Measurements from ENCODE around the gene STARD9. TPM values are rescaled to one million over a fixed set of nuclear protein-coding genes. Genes with fewer than 3 reads are reported as not detected.

Gene STARD9
- total RNA-seq, 1 donor from 2014 or later: 5.4 TPM

DNA sequence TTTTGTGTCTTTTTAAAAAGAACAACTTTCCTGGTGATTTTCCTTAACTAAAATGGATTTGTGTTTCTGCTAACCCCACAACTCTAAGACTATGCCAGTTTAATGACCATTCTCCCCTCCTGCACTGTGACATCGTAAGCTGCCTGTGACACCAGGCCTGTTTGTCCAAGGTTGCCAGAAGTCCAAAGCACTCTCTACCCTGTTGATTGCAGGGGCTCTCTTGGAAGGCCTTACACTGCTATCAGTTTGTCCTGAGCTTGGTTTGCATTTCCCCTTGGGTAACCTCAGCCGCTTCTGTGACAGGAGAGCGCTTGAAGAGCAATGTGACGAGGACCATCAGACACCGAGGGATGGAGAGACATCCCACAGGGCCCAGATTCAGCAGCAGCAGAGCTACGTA lies 105.7 kb downstream of the STARD9 start:
- intact Hi-C loops (cut with DNase I): no loop called here
- ATAC-seq (ENCODE audit: poor library complexity) (peak; percentile 19), DNase-seq (no peak)

DNA sequence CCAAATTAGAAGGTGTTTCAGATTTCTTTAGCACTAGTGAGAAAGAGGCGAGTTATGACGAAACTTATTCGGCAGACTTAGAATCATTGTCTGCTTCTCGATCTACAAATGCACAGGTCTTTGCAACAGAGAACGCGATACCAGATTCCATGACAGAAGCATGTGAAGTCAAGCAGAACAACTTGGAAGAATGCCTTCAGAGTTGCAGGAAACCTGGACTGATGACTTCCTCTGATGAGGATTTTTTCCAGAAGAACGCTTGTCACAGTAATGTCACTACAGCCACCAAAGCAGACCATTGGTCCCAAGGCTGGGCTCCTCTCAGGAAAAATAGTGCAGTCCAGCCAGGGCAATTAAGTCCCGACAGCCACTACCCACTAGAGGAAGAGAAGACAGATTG lies 110.9 kb downstream of the STARD9 start:
- no peak for ATAC-seq (ENCODE audit: poor library complexity)
- intact Hi-C loops (cut with DNase I): no loop called here
- no peak for DNase-seq

DNA sequence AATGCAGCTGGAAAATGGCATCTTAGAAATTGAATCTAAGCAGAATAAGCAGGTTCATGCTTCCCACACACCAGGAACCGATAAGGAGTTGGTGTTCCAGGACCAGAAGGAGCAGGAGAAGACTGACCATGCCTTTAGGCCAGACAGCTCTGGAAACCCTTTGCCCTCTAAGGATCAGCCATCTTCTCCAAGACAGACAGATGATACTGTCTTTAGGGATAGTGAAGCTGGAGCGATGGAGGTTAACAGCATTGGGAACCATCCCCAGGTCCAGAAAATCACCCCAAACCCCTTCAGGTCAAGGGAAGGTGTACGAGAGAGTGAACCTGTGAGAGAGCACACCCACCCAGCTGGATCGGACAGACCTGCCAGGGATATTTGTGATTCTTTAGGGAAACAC lies 112.3 kb downstream of the STARD9 start:
- intact Hi-C loops (cut with DNase I): no loop called here
- DNase-seq: no peak
- ATAC-seq (ENCODE audit: poor library complexity): no peak

DNA sequence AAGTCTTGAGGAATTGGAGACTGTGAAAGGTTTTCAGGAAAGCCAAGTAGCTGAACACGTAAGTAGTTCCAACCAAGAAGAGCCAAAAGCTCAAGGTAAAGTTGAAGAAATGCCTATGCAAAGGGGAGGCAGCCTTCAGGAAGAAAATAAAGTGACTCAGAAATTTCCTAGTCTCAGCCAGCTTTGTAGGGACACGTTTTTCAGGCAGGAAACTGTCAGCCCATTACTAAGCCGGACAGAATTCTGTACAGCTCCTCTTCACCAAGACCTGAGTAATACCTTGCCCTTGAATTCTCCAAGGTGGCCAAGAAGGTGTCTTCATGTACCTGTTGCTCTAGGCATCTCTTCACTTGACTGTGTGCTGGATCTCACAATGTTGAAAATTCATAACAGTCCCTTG lies 112.9 kb downstream of the STARD9 start:
- intact Hi-C loops (cut with DNase I): no loop called here
- no peak for ATAC-seq (ENCODE audit: poor library complexity)

DNA sequence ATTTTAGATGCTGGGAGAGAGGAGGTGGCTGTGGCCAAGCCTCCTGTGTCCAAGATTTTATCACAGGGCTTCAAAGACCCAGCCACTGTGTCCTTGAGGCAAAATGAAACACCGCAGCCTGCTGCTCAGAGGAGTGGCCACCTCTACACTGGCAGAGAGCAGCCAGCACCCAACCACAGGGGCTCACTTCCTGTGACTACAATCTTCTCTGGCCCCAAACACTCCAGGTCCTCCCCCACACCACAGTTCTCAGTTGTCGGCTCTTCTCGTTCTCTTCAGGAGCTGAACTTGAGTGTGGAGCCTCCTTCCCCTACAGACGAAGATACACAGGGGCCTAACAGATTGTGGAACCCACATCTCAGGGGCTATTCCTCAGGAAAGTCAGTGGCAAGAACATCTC lies 115.9 kb downstream of the STARD9 start:
- intact Hi-C loops (cut with DNase I): no loop called here
- no peak for DNase-seq
- no peak for ATAC-seq (ENCODE audit: poor library complexity)

More for the DNA sequence above, 112.9 kb downstream of the STARD9 start:
- DNase-seq: no peak

DNA sequence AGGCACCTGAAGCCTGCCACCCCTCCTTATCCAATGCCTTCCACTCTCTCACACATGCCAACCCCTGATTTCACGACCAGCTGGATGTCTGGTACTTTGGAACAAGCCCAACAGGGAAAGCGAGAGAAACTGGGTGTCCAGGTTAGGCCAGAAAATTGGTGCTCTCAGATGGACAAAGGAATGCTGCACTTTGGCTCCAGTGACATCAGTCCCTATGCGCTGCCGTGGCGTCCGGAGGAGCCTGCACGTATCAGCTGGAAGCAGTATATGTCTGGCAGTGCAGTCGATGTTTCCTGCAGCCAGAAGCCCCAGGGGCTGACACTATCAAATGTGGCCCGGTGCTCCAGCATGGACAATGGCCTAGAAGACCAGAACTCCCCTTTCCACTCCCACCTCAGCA lies 116.4 kb downstream of the STARD9 start:
- intact Hi-C loops (cut with DNase I): no loop called here
- DNase-seq: no peak
- no peak for ATAC-seq (ENCODE audit: poor library complexity)

DNA sequence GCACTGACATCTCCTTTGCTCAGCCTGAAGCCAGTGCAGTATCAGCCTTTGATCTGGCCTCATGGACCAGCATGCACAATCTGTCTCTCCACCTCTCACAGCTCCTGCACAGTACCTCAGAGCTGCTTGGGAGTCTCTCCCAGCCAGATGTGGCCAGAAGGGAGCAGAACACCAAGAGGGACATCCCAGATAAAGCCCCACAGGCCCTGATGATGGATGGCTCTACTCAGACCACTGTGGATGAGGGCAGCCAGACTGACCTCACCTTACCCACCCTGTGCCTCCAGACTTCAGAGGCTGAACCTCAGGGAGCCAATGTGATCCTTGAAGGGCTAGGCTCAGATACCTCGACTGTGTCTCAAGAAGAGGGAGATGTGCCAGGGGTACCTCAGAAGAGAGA lies 117.1 kb downstream of the STARD9 start:
- intact Hi-C loops (cut with DNase I): no loop called here
- DNase-seq (no peak), ATAC-seq (ENCODE audit: poor library complexity) (no peak)

DNA sequence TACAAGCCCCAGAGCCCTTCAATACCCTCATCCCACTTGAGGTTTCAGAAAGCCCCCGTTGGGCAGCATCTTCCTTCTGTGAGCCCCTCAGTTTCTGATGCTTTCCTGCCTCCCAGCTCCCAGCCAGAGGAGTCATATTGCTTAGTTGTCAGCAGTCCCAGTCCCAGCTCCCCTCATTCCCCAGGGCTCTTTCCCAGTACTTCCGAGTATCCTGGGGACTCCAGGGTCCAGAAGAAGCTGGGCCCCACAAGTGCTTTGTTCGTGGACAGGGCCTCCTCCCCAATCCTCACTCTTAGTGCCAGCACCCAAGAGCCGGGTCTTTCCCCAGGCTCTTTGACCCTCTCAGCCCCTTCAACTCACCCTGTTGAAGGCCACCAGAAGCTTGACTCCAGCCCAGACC lies 117.6 kb downstream of the STARD9 start:
- intact Hi-C loops (cut with DNase I): no loop called here
- DNase-seq (no peak), ATAC-seq (ENCODE audit: poor library complexity) (no peak)

DNA sequence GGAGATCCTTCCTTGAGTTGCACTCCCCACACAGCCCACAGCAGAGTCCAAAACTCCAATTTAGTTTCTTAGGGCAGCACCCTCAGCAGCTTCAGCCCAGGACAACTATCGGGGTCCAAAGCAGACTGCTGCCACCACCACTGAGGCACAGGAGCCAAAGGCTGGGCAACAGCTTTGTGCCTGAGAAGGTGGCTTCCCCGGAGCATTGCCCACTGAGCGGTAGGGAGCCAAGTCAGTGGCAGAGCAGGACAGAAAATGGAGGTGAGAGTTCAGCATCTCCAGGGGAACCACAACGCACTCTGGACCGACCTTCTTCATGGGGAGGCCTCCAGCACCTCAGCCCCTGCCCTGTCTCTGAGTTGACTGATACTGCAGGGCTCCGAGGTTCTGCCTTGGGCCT lies 118.1 kb downstream of the STARD9 start:
- intact Hi-C loops (cut with DNase I): no loop called here
- DNase-seq (no peak), ATAC-seq (ENCODE audit: poor library complexity) (no peak)

DNA sequence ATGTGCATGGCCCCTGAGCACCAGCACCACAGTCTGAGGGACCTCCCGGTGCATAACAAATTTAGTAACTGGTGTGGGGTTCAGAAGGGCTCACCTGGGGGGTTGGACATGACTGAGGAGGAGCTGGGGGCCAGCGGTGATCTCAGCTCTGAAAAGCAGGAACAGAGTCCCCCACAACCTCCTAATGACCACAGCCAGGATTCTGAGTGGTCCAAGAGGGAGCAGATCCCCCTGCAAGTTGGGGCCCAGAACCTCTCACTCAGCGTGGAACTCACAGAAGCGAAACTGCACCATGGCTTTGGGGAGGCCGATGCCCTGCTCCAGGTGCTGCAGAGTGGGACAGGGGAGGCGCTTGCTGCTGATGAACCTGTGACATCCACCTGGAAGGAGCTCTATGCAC lies 118.5 kb downstream of the STARD9 start:
- ATAC-seq (ENCODE audit: poor library complexity) (no peak), DNase-seq (no peak)
- intact Hi-C loops (cut with DNase I): no loop called here

DNA sequence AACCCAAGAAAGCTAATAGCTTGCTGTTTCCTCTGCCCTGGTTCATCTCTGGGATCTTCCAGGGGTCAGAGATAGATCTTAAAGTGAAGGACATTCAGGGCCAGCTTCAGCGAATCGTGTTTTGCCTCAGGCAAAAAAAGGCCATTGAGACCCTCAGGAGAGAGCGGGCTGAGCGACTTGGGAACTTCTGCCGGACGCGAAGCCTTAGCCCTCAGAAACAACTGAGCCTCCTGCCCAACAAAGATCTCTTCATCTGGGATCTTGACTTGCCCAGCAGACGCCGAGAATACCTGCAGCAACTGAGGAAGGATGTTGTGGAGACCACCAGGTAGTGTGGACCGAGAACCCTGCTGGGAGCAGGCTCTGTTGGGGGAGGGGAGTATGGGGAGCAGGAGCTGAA lies 119.0 kb downstream of the STARD9 start:
- DNase-seq (no peak), ATAC-seq (ENCODE audit: poor library complexity) (no peak)
- intact Hi-C loops (cut with DNase I): no loop called here

DNA sequence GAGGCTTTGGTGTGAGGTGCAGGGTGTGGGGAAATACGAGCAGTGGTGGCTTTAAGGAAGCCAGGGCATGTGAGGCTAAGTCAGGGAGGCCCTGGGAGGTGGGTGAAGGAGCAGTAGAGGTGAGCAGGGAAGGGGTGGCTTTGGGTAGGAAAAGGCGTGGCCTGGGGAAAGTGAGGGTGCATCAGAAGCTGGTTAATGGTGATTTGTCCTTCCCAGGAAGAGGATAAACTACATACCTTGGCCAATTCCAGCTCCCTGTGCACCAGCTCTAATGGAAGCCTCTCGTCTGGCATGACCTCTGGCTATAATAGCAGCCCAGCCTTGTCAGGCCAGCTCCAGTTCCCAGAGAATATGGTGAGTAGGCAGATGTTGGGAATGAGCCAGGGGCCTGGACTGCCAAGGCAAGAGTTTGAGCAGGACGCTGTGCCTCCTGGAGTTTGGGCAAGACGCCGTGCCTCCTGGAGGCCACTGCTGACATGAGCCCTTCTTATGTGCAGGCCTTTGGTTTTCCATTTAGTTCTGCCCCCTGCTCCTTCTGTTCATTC lies 120.2 kb downstream of the STARD9 start:
- DNase-seq (no peak), ATAC-seq (ENCODE audit: poor library complexity) (no peak)
- intact Hi-C loops (cut with DNase I): no loop called here

DNA sequence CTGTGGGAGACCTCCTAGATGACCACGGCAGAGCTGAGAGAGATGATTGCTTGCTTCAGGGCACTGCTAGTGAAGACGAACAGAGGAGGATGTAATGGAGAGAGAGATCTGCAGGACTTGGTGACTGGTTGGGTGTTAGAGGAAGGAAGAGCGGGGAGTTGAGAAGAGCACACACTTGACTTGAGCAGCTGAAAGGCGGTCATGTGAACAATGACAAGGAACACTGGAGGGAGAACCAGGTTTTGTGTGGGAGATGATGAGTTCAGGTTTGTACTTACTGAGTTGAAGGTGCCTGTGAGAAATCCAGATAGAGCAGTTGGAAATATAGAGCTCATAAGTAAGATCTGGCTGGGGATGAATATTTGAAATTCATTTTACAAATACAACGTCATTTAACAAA lies 121.2 kb downstream of the STARD9 start:
- ATAC-seq (ENCODE audit: poor library complexity) (no peak), DNase-seq (no peak)
- intact Hi-C loops (cut with DNase I): no loop called here

DNA sequence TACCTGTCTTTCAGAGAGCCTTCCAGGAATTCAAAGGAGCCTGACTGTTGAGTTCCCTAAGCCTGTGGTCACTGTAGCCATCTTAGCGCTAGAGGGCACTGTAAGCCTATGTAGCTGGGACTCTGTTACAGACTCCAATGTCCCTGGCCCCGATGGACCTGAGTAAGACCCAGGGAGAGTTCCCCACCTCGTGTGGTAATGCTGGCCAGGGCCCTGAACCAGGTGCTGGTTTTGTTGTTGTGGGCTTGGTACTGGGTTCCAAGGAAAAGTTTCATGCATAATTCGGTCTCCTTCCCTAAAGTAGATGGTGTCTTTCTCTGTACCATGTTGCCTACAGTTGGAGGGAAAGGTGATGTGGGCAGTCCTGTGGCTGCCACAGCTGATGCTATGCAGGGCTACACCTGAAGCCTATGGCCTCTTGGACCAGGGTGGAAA lies 129.1 kb downstream of the STARD9 start:
- DNase-seq (no peak), ATAC-seq (ENCODE audit: poor library complexity) (peak; percentile 95)
- intact Hi-C loops (cut with DNase I): loop anchor here (5.0 kb wide), 1 partner anchor 218 kb away; the partner anchor contains the start of gene TTBK2

DNA sequence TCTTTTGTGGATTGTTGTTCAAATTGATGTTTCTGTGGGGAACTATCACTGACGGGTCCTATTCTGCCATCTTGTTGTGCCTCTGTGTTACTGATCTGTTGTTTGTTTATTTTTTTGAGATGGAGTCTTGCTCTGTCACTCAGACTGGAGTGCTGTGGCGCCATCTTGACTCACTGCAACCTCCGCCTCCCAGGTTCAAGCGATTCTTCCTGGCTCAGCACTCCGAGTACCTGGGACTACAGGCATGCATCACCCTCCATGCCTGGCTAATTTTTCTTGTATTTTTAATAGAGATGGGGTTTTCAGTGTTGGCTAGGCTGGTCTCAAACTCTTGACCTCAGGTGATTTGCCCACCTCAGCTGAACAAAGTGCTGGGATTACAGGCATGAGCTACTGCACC lies 129.9 kb downstream of the STARD9 start:
- no peak for DNase-seq
- intact Hi-C loops (cut with DNase I): no loop called here
- ATAC-seq (ENCODE audit: poor library complexity): no peak

DNA sequence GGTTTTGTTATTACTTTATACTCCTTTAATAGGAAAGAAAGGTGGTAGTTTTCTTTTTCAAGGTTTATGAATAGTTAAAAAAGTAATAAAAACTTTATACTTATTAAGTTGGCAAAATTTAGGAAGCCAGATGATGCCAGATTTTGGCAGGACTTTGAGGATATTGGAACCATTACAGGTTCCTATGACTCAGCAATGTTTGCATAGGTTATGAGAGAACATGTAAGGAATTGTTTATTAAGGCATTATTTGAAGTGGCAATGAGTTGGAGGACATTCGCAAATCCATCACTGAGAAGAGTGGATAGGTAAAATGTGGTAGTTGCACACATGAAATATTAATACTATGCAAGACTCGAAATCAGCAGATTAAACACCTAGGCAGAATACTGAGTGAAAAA lies 131.7 kb downstream of the STARD9 start:
- DNase-seq (no peak), ATAC-seq (ENCODE audit: poor library complexity) (no peak)
- intact Hi-C loops (cut with DNase I): no loop called here

DNA sequence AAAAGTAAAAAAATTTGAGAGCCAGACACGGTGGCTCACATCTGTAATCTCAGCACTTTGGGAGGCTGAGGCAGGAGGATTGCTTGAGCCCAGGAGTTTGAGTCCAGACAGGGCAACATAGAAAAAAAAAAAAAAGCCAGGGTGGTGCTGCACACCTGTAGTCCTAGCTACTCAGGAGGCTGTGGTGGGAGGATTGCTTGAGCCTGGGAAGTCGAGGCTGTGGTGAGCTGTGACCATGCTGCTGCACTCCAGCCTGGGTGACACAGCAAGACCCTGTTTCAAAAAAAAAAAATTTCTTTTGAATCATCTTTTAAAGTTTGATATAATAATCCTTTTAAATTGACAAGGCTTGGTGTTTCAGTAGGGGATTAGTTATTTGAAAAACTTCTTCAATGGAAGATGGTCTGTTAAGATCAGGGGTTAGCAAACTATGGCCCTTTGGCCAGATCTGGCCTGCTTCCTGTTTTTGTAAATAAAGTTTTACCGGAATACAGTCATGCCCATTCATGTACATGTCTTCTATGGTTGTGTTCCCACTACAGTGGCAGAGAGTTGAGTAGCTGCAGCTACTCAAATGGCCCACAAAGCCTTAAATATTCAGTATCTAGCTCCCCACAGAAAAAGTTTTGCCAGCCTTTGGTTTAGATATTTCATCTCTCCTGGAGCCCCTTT lies 132.6 kb downstream of the STARD9 start:
- no peak for ATAC-seq (ENCODE audit: poor library complexity)
- intact Hi-C loops (cut with DNase I): no loop called here
- no peak for DNase-seq

DNA sequence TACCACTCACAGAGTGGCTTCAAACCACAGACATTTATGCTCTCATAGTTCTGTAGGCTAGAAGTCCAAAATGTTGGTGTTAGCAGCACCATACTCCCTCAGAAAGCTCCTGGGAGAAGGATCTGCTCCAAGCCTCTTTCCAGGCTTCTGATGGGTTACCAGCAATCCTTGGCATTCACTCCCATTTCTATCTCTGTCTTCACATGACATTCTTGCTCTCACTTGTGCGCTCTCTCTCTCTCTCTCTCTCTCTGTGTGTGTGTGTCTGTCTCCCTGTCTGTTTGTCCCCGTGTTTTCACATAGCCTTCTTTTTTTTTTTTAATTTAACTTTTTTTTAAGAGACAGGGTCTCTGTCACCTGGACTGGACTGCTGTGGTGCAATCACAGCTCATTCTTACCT lies 135.3 kb downstream of the STARD9 start:
- intact Hi-C loops (cut with DNase I): no loop called here
- DNase-seq: no peak
- ATAC-seq (ENCODE audit: poor library complexity): peak; percentile 77

DNA sequence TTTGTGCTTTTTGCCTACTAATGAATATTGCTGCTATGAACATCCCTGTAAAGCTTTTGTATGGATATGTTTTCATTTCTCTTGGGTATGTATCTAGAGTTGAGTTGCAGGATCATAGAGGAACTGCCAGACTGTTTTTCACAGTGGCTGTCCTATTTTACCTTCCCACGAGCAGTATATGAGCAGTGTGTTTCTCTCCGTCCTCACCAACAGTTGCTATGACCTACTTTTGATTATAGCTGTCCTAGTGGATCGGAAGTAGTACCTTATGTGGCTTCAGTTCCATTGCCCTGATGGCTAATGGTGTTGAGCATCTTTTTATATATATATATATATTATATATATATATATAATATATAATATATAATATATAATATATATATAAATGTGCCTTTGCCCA lies 136.3 kb downstream of the STARD9 start:
- intact Hi-C loops (cut with DNase I): no loop called here
- ATAC-seq (ENCODE audit: poor library complexity) (peak; percentile 46), DNase-seq (no peak)

DNA sequence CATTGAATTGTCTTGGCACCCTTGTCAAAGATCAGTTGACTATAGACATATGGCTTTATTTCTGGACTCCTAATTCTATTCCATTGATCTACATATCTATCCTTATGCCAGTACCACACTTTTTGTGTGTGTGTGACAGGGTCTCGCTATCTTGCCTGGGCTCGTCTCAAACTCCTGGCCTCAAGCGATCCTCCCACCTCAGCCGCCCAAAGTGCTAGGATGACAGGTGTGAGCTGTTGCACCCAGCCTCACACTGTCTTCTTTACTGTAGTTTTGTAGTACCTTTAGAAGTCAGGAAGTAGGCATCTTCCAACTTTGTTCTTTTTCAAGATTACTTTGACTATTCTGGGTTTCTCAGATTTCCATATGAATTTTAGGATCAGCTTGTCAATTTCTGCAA lies 137.2 kb downstream of the STARD9 start:
- intact Hi-C loops (cut with DNase I): no loop called here
- no peak for ATAC-seq (ENCODE audit: poor library complexity)
- DNase-seq: no peak

DNA sequence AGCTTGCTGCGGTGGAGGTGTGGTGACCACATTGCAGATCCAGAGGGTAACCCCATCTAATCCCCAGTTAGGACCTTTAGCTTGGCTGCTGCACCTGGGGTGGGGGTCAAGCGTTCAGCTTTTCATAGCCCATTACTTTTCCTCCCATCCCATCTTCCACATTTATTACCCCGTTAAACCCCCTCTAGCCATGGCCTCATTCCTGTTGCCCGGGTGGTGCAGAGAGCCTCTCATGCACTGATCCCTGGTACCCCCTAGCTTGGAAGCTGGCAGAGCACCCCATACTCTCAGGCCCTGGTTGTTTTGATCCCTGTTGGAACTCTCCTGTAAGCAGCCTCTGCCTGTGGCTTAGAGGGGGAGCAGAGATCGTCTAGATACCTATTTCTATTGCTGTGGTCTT lies 140.7 kb downstream of the STARD9 start:
- ATAC-seq (ENCODE audit: poor library complexity): no peak
- intact Hi-C loops (cut with DNase I): no loop called here

More for the DNA sequence above, 140.7 kb downstream of the STARD9 start:
- no peak for DNase-seq

Measured in Right ventricle myocardium superior (tissue), 1 donor.